ENCODE data around the gene DNAAF3.

The DNAAF3 gene

GRCh38 chr19:55115446-55116065 is 50.9 kb downstream of the DNAAF3 start:
- no peak for DNase-seq

- DNase-seq, result no peak
Observed at GRCh38 chr19:55114566-55115145, 51.8 kb downstream of the DNAAF3 start.

GRCh38 chr19:55113570-55114039 is 52.8 kb downstream of the DNAAF3 start:
- no peak for DNase-seq

- DNase-seq, result no peak
Observed at GRCh38 chr19:55112777-55113569, 53.4 kb downstream of the DNAAF3 start.

- DNase-seq, result no peak
Observed at GRCh38 chr19:55112246-55112776, 54.1 kb downstream of the DNAAF3 start.

GRCh38 chr19:55111238-55111831 is 55.1 kb downstream of the DNAAF3 start:
- DNase-seq, result no peak

GRCh38 chr19:55109527-55110291 is 56.7 kb downstream of the DNAAF3 start:
- DNase-seq, result no peak

All from GOT3 (cell line).